GM19463 (cell line): Measurements from ENCODE around the gene KRT7.
"Not testable (repeated sequence)": the region's sequence is repeated elsewhere in the genome, so short reads cannot be mapped to it uniquely, and the experiment has no call there.

ENCODE experiments used
- ATAC-seq: cut with Tn5 transposase; IDR thresholded peaks from one replicate; pipeline ENCODE4 v1.9.1; 2021; ENCODE audit warnings: mild to moderate bottlenecking, moderate library complexity; ENCODE audit not compliant: unreplicated experiment

Gene KRT7

DNA sequence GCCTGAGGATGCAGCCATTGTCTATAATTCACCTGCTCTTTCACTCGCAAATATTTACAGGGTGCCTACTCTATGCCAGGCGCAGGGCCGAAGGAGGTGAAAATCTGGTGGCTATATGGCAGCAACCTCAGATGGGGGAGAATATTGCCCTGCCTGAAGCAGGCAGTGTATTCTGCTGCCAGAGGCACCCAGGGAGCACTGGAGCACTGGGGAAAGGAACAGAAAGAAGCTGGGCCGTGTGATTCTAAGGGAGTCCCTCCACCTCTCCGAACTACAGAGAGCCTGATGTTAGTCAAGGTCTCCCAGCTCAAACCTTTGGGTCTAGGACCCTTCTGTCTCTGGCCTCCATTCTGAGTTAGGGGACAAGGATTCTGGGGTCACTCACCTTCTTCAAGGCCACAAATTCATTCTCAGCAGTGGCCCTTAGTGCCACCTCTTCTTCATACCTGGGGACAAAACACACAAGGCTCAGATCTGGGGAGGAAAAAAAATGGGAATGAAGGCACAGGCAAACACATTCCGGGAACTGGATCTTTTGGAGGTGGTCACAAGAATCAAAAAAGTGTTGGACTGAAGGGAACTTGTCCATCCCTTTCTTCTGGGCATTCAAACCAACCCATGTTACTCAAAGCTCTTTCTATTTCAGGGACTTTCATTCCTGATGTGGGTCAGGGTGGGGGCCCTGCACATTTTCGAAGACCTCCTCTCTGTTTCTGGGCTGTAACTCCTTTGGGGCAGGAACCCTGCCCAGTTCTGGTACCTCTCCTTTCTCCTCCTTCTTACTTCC lies 22.1 kb downstream of the KRT7 start:
- ATAC-seq = no peak

DNA sequence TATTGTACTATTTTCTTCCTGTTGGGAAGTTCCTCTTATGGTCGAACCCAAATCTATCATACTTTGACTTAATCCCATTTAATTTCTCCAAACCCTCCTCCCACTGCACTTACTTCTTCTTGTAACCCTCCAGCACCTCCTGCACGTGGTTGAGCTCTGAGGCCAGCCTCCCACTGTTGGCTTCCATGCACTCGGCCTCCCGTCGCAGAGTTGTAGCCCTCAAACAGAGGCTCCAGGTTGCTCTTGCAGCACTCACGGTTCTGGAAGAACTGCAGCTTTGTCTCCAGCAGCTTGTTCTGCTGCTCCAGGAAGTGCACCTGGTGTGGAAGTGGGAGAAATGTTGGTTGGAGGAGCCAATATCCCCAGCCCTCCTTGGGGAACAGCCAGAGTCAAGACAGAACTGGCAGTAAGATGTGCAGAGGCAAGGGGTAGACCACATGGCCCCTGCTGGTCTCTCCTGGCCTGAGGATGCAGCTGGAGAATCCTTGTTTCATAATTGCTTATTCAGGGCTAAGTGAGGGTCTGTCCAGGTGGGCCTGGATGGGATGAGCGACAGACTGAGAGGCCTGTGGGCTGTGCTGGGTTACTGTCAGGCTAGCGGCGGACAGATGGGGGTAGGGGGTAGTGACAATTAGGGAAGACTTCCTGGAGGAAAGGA lies 23.0 kb downstream of the KRT7 start:
- no peak for ATAC-seq

DNA sequence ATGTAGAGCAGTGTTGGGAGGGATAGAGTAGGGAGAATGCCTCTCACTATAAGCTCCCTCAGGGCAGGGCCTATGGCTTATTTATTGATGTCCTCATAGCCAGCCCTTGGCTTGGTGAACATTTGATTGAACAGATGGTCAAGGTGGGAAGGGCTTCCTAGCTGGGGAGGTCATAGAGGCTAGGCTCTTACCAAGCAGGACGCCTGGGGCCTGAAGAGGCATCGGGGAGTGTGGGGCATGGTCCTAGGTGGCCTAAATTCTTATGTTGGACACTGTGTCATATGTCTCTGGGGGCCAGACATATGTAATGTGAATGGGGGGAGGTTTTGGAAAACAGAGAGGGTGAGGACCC lies 23.5 kb downstream of the KRT7 start:
- no peak for ATAC-seq

DNA sequence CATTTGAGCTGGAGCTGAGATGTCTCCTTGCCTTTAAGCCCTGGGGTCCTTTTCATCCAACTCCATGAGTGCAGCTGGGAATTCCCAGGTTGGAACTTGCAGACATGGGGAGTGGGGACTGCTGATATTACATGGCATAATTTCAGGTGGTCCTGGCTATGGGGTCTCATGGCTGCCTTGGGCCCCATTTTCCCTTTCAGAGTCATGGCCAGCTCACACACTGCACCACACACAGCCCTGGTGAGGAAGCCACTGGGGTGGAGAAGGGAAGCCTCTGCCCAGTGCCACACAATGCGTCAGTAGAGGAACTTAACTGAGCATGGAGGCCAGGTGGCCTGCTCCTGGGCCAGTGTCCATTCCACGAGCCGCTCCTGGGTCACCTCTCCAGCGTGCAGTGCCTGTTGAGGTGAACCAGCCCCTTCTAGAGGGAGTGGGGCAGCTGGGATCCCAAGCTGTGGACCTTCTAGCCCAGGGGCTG lies 24.1 kb downstream of the KRT7 start:
- no peak for ATAC-seq

DNA sequence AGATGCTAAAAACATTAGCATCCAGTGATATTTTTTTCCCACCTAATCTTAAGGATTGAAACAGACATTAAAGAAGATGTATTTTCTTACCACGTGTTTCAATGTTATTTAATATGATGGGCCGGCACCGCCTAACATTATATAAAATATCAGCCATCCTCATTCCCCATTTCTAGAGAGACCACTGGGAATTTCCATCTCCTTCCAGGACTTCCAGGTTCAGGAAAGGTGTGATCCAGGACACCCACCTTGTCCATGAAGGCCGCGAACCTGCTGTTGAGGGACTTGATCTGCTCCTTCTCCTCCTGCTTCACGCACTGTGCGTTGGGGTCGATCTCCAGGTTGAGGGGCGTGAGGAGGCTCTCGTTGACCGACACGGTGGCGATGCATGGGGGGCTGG lies 24.9 kb downstream of the KRT7 start:
- ATAC-seq = not testable (repeated sequence)

DNA sequence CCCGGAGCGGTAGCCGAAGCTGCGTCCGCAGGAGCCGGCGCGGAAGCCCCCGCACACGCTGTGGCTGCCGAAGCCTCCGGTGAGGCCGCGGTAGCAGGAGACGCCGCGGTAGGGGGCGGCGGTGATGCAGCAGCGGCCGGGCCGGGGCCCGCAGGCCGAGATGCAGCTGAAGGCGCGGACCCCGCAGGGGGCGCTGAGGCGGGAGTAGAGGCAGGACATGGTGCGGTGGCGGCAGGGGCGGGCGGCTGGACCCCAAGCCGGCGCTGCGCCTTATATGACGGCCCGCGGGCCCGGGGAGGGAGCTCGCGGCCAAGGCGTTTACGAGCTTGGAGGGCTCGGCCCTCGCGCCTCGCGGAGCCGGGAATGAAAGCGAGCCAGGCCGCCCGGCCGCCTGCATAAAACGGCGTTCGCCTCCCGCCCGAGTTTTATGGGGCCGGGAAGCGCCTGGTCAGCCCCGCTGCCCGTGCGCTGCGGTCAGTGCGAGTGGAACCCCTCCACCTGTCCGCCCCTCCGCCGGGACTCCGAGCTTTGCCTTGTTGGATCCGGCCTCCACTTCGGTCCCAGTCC lies 25.4 kb downstream of the KRT7 start:
- no peak for ATAC-seq

DNA sequence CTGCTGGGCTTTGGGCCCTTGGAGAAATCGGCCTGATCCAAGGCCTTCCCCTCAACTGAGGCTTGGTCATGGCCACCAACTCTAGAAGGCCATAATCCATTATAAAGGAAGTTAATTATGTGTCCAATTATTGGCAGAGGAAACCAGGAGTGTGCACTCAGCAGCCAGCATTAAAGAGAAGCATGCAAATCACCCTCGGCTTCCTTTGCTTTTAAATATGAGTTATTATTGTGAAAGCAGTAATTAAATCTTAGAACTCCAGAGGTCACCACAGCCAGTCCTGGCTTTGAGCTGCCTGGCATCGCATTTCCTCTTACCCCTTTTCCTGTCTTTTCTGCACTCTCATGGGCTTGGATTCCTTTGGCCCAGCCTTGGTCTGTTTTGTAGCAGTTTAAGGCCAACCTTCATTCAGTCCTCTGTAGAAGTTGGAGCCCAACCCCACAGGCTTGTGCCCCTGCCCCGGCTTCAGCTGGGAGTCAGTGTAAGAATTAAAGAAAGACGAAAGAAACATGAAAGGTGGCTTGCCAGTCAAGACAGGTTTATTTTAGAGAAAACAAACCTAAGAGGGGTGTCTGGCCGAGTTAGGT lies 26.7 kb downstream of the KRT7 start:
- no peak for ATAC-seq

DNA sequence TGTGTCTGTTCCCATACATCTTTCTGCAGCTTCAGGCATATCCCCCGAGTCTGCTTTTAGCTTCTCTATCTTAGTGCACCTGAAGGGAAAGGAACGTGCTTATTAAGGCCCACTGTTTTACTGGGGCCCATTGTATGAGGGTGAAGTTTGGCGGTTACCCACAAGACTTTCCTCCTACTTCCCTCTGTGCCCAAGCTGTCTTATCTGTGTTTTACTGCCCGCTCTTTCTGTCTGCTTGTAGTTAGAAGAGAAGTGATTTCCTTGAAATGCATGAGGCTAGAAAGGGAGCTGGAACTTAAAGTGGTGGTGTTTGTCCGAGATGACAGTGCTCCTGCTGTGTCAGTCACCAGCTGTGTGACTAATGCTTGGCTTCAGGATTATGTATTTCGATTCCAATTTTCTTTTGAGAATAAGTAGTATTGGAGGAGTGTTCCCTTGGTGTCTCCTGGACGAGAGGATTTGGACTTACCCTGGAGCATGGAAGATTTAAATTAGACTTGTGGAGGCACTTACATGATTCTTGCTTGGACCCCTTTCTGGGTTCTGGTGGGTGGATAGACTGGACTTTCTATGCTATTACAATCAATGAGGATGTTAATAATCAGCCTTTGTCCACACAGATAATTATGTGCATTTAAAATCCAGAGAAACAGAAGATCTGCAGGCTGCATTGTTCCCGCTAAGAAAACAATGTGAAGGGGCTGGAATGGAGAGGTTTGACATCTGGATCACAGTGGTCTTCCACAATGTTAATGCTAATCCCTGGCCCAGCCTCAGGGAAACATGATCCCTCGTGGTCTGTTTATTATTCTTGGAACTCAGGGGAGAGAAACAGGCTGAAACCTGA lies 27.5 kb downstream of the KRT7 start:
- ATAC-seq = no peak

DNA sequence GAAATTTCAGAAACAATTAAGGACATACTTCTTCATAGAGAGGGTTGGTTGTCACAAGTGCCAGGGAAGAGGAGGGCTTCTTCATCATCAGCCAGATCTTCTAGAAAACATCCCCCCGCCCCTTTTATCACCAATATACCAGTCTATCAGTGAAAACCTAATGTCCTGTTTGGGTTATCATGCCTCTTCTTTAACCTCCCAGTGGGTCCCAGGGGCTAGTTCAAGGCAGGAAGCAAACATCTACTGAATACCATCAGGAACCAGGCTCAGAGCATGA lies 28.1 kb downstream of the KRT7 start:
- no peak for ATAC-seq

DNA sequence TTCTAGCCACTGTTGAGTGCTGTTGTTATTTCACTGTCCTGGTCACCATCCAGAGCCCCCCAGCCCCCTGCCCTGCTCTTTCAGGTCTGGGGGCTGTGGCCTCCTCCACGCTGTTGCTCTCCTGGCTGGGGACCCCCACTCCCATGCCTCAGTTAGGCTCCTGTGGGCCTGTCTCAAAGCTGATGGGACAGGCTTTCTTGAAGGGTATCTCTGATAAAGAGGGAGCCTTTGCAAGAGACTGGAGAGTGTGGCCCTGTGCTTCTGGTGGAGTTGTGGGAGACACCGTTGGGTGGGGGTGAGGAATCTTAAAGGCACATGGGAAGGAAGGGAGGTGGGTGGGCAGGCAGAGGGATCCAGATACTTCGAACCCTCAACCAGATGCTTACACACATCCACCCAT lies 29.2 kb downstream of the KRT7 start:
- ATAC-seq = no peak

DNA sequence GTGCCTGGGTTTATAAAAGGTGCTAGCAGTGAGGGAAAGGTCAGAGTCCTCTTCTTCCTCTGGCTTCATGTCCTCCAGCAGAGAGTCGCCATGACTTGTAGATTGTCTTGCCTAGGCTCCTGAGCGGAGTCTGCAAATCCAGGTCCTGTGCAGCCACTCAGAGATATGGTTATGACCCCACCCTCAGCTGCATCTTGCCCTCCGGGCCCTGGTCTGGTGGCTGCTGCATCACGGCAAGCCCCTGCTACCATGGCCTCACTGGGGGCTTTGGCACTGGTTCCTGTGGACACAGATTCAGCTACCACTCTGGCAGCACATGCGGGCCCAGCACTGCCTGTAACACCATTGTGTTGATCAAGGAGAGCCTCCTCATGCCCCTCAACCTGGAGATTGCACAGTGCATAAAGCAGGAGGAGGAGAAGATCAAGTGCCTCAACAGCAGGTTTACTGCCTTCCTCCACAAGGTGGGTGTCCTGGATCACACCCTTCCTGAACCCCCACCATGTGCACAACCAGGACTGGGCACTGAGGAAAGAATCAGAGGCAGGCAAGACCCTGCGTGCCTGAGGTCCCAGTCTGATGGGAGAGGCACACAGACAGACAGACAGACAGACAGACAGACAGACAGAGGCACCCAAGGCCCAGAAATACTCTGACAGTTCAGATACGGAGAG lies 30.9 kb downstream of the KRT7 start:
- ATAC-seq = no peak

DNA sequence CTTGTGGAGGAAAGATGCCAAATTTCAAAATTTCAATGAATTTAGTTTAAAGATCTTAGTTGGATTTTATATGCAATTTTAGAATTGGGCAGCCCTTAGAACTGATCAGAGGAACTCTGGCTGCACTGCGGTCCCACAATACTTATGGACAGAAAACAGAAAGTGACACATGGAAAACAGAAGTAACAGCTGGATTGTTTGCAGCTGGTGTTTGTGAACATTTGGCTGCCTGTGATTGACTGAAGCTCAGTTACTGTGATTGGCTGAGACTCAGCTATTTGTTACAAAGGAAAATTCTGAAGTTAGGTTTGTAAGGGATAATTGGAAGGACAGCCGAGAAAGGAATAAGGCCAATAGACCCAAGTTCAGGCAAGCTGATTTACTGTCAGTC lies 31.4 kb downstream of the KRT7 start:
- no peak for ATAC-seq

DNA sequence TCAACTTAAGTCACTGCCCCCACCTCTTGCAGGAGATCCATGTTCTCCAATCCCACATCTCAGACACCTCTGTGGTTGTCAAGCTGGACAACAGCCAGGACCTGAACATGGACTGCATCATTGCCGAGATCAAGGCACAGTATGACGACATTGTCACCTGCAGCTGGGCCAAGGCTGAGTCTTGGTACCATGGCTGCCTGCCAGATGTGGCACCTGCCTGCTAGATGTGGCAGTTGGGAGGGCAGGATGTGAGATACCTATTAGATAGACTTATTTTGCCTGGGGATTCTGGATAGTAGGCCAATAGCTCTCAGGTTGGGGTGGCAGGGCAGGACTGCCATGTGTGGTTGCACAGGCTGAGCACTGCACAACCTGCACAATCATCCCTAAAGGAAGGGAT lies 33.5 kb downstream of the KRT7 start:
- ATAC-seq = no peak

DNA sequence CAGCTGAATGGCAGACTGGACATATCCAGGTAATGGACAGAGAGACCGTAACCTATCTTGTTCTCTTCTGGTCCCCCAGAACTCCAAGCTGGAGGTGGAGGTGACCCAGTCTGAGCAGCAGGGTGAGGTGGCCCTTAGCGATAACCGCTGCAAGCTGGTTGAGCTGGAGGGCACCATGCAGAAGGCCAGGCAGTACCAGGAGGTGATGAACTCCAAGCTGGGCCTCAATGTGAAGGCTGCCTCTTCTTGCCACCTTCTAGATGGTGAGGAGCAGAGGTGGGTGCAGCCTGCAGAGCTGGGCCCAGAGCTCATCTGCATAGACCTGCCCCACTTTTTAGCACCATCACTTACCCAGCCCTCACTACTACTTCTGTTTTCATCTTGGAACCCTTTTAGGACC lies 34.2 kb downstream of the KRT7 start:
- ATAC-seq = no peak

DNA sequence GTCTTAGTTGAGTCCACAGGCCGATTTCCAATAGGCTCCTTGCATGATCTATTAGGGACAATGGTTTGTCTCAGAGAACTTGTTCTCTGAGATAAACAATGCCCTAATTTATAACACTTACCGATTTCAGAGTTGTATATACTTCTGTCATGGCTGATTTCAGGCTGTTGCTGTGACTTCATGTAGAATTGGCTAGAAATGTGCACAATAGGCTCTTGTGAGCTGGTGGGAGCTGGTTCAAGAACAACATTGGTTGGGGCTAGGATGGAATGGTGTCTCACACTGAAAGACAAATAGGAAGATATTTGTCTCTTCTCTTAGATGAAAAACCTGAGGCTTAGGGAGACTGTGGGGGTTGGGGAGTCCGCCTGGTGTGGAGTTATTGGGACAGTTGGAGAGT lies 34.7 kb downstream of the KRT7 start:
- no peak for ATAC-seq

DNA sequence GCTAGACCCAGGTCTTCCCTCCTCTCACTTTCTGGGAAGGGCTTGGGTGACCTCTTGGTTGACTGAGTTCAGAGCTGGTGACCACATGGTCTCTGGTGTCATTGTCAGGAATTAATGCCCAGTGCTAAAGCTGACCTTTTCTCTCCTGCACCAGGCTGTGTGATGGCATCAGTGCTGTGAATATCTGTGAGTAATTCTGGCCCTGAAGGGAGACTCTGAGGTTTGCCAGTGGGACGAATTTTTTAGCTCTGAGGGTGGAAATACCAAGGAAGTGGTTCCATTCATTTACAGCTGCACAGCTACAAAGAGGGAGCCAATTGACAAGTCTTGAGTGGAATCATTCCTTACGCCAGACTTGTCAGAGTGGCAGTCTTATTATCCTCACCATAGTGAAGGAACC lies 35.2 kb downstream of the KRT7 start:
- ATAC-seq = no peak

DNA sequence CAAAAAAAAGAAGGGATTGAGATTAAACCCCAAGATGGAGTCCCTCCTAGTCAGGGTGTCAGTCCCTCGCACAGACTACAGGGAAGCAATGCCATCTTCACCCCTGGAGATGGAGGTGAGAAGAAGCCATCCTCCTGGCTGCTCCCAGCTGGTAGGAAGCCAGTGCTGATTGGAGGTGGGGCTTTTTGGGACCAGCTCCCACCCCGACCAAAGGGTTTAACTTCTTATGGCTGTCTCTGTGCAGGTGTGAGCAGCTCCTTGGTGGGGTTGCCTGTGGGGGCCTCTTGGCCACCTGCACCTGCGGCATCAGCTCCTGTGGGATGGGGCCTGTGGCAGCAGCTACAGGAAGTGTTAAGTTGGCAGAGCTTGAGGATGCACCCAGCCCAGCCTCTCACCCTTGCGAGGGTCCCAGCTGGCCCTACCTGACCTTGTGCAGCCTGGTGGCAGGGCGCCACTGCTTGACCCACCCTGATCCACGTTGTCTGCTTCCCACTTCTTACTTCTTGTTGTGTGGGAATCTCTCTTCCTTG lies 37.6 kb downstream of the KRT7 start:
- no peak for ATAC-seq

DNA sequence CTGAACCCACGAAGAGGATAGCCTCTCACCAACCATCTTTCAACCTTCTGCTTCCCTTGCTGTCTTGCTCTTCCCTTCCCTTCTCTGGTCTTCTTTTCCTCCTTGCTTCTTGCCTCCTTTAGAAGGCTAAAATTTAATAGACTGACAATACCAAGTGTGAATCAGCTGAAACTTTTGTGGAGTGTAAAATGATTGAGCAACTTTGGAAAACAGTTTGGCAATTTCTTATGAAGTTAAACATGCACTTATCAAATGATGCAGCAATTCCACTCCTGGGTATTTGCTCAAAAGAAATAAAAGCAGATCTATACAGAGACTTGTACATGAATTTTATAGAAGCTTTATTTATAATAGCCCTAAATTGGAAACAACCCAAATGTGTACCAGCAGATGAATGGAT lies 38.1 kb downstream of the KRT7 start:
- ATAC-seq = no peak

DNA sequence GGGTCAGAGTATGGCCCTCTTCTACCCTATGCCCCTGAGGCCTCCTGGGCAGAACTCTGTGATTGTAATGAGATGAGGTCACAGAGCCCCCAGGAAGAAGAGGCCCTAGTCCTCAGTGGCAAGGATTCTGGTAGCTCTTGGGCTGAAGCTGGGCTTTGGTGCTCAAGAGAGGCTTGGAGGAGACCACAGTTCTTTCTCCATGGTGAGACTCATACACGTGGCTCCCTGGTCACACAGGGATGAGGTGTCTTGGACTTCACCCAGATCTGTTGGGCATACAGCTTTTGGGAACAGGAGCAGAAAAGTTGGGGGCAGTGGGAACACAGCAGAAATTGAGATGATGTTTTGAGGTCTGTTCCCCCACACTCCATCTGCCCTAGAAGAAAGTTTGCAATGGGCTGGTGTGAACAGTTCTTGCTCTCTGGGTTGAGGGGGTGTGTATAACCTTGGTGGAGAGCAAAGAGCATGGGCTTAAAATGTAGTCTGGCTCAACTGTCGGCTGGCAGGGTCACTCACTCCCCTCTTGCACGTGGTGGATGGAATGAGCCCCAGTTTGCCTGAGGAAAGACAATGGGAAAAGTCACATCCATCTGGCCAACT lies 41.6 kb downstream of the KRT7 start, which contains the start of gene KRT86:
KRT86 (plus strand) TSS at position 125 of the 600 bp plus-strand sequence. CDS start 27,272 bp downstream, outside the sequence.
- ATAC-seq = no peak

DNA sequence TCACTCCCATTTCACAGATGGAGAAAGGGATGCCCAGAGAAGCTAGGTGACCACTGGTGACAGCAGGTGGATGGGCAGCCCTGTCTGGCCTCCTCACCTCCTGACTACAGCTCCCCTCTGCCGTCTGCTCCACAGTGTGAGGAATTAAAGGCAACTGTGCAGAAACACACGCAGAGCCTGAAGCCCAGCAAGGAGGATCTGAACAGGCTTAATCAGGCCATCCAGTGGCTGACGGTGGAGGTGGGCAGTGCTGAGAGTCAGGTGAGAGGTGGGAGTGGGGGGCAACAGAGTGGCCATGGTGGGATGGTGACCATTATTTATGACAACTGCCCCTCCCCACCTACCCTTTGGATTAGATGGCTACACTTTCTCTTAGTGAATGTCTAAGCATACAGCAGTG lies 42.6 kb downstream of the KRT7 start:
- ATAC-seq = no peak
